Activated CD8-positive, alpha-beta memory T cell treated with anti-CD3 and anti-CD28 coated beads, Interleukin-2, amount 50 U/mL, for 24 hours (primary cell): Measurements from ENCODE around the gene PDSS1.
A peak's percentile ranks its signal among the peaks of the same experiment; 100 is the strongest.
"Not testable (repeated sequence)": the region's sequence is repeated elsewhere in the genome, so short reads cannot be mapped to it uniquely, and the experiment has no call there.

Experiments
- DNase-seq: peaks from one replicate; pipeline ENCODE4 v3.0.0-alpha.2; 2020; ENCODE audit errors: extremely low read depth

PDSS1 gene

GRCh38 chr10:26697163-26697921, at the start of gene PDSS1:
Gene PDSS1 (plus strand): TSS chr10:26697701. CDS start chr10:26697712, 11 bp downstream.
- peak; percentile 20 for DNase-seq

GRCh38 chr10:26648245-26648636, 49.3 kb upstream of the PDSS1 start:
- DNase-seq = not testable (repeated sequence)

GRCh38 chr10:26650406-26650805, 47.1 kb upstream of the PDSS1 start:
- no peak for DNase-seq

GRCh38 chr10:26651476-26651875, 46.0 kb upstream of the PDSS1 start:
- DNase-seq = not testable (repeated sequence)

- DNase-seq = no peak
Observed at GRCh38 chr10:26653004-26653403, 44.5 kb upstream of the PDSS1 start.

- no peak for DNase-seq
Observed at GRCh38 chr10:26655746-26656145, 41.8 kb upstream of the PDSS1 start.

GRCh38 chr10:26662864-26663263, 34.6 kb upstream of the PDSS1 start:
- no peak for DNase-seq

- DNase-seq = no peak
Observed at GRCh38 chr10:26665080-26666048, 32.1 kb upstream of the PDSS1 start.

GRCh38 chr10:26675873-26676257, 21.6 kb upstream of the PDSS1 start:
- no peak for DNase-seq

GRCh38 chr10:26679588-26679987, 17.9 kb upstream of the PDSS1 start:
- DNase-seq = no peak

GRCh38 chr10:26681076-26681475, 16.4 kb upstream of the PDSS1 start:
- no peak for DNase-seq

GRCh38 chr10:26681971-26682370, 15.5 kb upstream of the PDSS1 start:
- DNase-seq = not testable (repeated sequence)

- DNase-seq = no peak
Observed at GRCh38 chr10:26682931-26683330, 14.6 kb upstream of the PDSS1 start.

GRCh38 chr10:26684667-26685264, 12.7 kb upstream of the PDSS1 start:
- DNase-seq = not testable (repeated sequence)

- no peak for DNase-seq
Observed at GRCh38 chr10:26685441-26685840, 12.1 kb upstream of the PDSS1 start.

- no peak for DNase-seq
Observed at GRCh38 chr10:26689399-26689798, 8.1 kb upstream of the PDSS1 start.

- no peak for DNase-seq
Observed at GRCh38 chr10:26690731-26691475, 6.6 kb upstream of the PDSS1 start.

GRCh38 chr10:26694536-26694935, 3.0 kb upstream of the PDSS1 start:
- not testable (repeated sequence) for DNase-seq

- DNase-seq = no peak
Observed at GRCh38 chr10:26696786-26697162, 727 bp upstream of the PDSS1 start.

- no peak for DNase-seq
Observed at GRCh38 chr10:26697922-26698608, 564 bp downstream of the PDSS1 start.

- DNase-seq = no peak
Observed at GRCh38 chr10:26698909-26699308, 1.4 kb downstream of the PDSS1 start.
